ENCODE data around the gene LONRF2.
"Not testable (repeated sequence)": the region's sequence is repeated elsewhere in the genome, so short reads cannot be mapped to it uniquely, and the experiment has no call there.

LONRF2 gene

DNA sequence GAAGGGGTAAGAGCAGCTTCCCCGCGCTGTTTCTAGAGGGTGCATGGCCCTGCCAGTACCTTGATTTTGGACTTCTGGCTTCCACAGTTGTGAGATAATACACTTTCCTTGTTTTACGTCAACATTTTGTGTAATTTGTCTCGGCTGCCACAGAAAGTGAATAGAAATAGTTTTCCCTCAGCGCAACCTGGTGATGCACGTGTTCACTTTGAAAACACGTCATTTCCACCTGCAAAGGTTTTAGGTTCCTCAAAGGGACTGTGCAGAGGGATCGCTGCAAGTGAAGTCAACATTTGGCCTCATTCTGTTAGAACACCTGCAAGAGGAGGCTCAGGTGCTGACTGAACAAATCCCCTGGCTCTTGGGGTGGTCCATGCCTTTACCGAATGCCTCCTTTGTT lies 71.7 kb downstream of the LONRF2 start:
- peak; percentile 46 for DNase-seq

GRCh38 chr2:100248971-100249370 lies 73.3 kb downstream of the LONRF2 start:
- DNase-seq, result no peak

- not testable (repeated sequence) for DNase-seq
Observed at GRCh38 chr2:100248556-100248955, 73.7 kb downstream of the LONRF2 start.

DNA sequence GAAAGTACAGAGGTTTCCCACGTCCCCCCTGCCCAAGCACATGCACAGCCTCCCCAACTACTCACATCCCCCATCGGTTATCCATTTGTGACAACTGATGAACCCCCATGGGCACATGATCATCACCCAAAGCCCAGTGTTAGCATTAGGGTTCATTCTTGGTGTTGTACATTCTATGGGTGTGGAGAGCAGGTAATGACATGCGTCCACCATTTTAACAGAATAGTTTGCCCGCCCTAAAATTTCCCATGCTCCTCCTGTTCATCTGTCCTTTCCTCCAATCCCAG lies 74.3 kb downstream of the LONRF2 start:
- DNase-seq, result peak; percentile 27

DNA sequence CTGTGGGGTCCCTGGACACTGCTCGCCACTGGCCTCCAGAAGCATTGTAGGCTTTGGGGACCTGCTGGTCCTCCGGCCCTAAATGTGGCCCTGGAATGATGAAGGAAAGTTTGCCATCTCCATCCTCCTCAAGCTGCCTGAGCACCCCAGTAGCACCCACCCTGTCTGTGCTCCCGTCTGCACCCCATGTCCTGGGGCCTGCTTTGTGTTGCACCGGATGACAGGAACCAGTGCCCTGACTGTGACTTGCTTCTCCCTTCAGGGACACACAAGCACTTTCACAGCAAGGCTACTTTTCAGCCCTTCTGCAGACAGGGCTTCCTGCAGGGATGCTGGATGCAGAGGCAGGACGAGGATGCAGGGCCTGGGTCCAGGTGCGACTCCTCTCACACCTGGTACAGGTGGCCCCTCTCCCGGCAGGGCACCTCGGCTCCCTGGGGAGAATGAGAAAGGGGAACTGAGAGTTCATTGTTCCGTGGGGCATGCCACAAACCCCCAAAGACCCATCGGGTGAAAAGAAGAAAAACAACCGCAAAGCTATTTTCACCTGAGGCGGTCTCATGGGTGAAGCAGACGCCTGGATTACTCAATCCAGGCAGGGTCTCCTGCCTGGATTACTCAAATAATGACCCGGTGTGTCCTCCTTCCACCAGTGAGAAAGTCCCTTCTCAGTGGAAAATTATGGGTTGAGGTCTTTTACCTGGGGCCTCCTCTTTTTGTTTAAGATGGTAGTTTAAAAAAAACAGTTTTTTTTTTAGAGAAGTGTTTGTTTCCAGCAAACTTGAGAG lies 74.9 kb downstream of the LONRF2 start:
- peak; percentile 80 for DNase-seq

- peak; percentile 25 for DNase-seq
Observed at GRCh38 chr2:100246163-100247145, 75.8 kb downstream of the LONRF2 start.

DNA sequence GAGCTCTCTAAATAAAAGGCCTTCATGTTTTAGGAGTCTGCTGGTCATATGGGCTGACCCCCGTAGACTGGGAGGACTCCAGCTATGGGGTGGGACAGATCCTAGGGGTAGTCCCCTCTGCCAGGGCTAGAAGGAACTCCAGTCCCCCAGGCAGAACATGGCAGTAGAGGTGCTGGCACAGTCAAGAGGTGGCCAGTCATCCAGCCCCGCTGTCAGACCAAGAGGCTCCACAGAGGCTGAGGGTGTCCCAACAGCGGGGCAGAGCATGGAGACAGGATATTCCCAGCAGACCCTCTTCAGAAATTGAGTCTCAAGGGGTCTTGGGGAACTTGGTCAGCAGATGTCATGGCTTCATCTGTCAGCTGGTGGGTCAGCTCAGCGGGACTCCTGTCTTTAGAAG lies 76.6 kb downstream of the LONRF2 start:
- no peak for DNase-seq

GRCh38 chr2:100244881-100245605 lies 77.3 kb downstream of the LONRF2 start:
- no peak for DNase-seq

GRCh38 chr2:100243631-100244030 lies 78.7 kb downstream of the LONRF2 start:
- no peak for DNase-seq

DNA sequence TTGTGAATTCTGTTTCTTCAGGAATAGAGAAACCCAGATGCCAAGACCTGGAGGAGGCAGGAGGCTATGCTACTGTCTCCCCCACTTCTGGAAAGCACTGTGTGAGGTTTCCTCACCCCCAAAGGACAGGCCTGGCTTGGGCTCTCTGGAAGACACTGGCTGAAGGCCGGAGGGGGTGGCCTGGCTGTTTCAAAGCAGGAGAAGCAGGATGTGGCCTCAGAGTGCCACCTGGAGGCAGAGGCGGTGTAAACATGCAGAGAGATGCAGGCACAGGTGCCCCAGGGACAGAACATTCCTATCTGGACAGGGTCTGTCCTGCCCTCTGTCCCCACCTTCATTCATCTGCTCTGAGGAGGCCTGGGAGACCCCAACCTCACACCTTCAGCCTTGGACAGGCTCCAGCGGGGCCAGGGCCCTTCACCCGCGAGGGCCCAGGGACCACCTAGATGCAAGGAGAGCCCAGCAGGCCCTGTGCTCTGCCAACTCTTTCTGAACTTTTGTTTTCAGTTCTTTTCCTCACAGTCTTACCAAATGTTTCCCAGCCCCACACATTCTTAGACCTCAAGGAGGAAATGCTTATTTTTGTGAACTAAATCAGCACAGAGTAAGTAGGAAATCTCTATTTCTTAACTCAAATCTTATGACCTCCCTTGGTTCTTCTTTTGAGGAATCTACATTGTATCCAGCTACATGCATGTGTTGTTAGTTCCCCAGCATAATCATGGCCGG lies 79.2 kb downstream of the LONRF2 start:
- DNase-seq, result peak; percentile 57

GRCh38 chr2:100242476-100242875 lies 79.8 kb downstream of the LONRF2 start:
- no peak for DNase-seq

- DNase-seq, result no peak
Observed at GRCh38 chr2:100241236-100241635, 81.1 kb downstream of the LONRF2 start.

- no peak for DNase-seq
Observed at GRCh38 chr2:100240386-100240785, 81.9 kb downstream of the LONRF2 start.

GRCh38 chr2:100239486-100240210 lies 82.7 kb downstream of the LONRF2 start:
- no peak for DNase-seq

DNA sequence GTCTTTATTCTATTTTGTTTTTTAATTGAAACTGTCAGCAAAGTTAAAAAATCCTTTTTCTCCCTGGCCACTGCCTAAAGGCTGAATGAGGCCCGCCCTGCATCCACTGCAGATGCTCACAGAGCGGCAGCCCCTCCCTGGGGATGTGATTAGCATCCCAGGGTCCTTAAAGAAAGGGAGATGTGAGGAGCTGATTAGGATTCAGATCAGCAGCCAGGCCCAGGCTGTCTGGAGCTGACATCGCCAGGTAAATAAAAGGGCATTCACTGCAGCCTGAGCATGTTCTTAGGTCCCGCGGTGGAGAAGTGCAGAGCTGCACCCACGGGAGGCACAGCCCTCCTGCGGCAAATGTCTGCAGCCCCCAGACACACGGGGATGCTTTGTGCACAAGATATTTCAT lies 83.8 kb downstream of the LONRF2 start:
- DNase-seq, result no peak

- DNase-seq, result no peak
Observed at GRCh38 chr2:100237770-100238169, 84.5 kb downstream of the LONRF2 start.

GRCh38 chr2:100237163-100237562 lies 85.1 kb downstream of the LONRF2 start:
- DNase-seq, result no peak

DNA sequence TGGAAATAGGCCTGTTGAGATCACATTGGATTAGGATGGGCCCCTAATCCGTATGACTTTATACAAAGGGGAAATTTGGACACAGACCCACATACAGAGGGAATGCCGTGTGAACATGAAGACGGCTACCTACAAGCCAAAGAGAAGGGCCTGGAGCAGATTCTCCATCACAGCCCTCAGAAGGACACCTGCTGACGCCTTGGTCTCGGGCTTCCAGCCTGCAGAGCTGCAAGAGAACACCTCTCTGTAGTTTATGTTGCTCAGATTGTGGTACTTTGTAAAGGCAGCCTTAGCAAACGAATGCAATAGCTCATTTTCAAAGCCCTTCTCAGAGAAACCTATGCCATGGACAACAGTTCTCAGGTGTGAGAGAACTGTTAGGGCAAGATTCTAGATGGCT lies 86.1 kb downstream of the LONRF2 start:
- no peak for DNase-seq

- no peak for DNase-seq
Observed at GRCh38 chr2:100235581-100235980, 86.7 kb downstream of the LONRF2 start.

DNA sequence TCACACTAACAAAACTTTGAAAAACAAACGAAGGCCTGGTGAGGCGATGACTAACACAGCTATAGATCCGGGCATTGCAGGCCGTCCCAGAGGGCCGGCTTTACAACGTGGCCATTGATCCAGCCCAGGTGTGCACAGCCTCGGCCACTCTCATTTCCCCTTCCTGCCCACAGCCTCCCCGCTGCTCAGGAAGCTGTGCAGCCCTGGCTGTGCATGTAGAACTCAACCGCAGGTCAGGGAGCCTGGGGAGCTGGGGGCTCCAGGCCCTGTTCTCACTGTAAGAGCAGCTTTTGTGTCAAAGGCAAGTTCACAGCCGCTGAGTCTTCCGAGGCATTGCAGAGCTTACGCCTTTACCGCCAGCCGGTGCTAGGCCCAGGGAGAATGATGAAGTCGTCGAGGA lies 87.2 kb downstream of the LONRF2 start:
- peak; percentile 66 for DNase-seq

DNA sequence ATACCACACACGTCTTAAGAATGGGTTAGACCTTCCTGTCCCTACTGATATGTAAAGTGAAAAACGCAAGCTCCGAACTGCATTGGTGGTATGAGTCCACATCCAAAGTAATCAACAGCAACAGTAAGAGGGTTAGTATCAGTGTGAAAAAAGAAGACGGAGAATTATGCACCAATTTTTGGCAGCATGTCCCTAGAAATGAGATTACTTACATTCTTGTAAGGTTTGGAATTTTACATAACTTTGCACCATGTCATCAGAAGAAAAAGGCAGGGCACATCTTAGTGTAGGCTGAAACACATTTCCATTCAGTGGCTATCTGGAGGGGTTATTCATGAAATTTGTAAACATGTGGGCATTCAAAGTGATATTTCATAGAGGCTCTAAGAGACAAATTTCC lies 88.2 kb downstream of the LONRF2 start:
- no peak for DNase-seq

- DNase-seq, result no peak
Observed at GRCh38 chr2:100233061-100233460, 89.2 kb downstream of the LONRF2 start.

Measured in CD4-positive, alpha-beta T cell treated with Interleukin-15 for 1 hour (primary cell).